Ureter (tissue), 1 donor: ENCODE data around the gene EZH2. TPM values are rescaled to one million over a fixed set of nuclear protein-coding genes. Genes with fewer than 3 reads are reported as not detected.

ENCODE experiments used
- DNase-seq: peaks from one replicate; pipeline ENCODE4 v3.0.0-alpha.2; 2020; ENCODE audit warnings: low spot score
- total RNA-seq: library from RNA; stranded (reverse); gene quantifications from one replicate; pipeline ENCODE4 v1.2.4, GENCODE V29; 2023
- donor health status: DM: yes; HTN: yes; CAD: no.

EZH2 gene
- total RNA-seq, 1 donor from 2014 or later = 3.6 TPM

DNA sequence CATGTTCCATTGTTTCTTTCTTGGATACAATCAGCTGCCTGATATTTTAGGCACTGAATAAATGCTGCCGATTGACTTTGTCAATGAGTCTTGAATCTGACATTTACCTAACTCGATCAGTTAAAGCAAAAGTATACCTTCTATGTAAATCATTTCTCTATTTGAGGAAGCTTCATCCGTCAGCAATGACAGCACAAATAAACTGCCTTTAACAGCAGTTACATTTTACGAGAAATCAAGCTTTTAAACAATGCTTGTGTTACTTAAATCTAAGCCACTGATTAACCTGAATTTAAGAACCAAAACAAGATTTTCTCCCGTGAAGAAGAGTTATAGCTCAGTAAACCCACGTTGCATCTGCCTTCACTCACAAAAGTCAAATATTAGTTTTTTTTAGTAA is 114.1 kb downstream of the EZH2 start:
- DNase-seq = no peak

DNA sequence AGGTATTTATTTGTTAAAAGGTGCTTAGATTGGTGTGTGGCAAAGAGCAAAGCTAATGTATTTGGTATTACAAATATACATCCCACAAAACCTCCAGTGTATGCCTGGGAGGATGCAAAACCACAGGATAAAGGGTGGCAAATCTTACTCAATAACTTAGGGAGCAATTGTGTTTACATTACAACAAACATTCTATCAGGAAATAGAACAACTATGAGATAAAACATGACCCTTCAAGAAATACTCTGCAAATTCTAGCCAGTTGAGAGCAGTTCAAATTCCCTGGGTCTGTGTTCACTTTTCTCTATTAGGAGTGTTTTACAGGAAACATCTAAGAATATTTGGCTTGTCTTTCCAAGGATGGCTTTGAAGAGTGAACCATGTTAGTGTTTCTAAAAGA is 120.5 kb downstream of the EZH2 start:
- no peak for DNase-seq

DNA sequence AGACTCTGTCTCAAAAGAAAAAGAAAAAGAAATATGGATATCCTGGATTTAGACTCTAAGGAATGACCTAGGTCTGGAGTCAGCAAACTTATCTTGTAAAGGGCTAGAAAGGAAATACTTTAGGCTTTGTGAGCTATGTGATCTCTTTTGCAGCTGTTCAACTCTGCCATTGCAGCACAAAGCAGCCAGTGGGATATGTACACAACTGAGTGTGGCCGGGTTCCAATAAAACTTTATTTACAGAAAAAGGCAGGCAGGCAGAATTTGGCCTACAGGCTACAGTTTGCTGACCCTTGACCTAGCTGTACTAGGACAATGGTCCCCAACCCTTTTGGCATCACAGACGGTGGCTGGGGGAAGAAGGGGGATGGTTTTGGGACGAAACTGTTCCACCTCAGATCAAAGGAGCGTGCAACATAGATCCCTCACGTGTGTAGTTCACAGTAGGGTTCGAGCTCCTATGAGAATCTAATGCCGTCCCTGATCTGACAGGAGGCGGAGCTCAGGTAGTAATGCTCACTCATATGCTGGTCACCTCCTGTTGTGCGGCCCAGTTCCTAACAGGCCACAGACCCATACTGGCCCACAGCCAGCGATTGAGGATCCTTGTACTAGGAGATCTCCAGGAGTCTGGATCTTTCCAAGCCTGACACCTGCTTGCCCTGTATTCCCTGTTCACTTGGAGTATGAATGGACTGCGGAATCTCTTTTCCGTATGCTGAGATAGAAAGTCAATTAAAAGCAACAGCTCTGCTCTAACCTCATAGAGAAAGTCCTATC is 122.4 kb downstream of the EZH2 start:
- no peak for DNase-seq

Other genes starting within 250 kb of the EZH2 start
- 48.4 TPM for gene CUL1, start 185.4 kb downstream of the EZH2 start, total RNA-seq
- 116 TPM for gene PDIA4, start 144.2 kb upstream of the EZH2 start, total RNA-seq
- gene ZNF786, start 206.4 kb upstream of the EZH2 start, total RNA-seq = 9.8 TPM
- 3.0 TPM for gene ZNF425, start 242.0 kb upstream of the EZH2 start, total RNA-seq